H1 (cell line): ENCODE measurements around the gene WDR75. TPM values are rescaled to one million over a fixed set of nuclear protein-coding genes. Genes with fewer than 3 reads are reported as not detected.

Source experiments
- CHD1 ChIP-seq: IDR thresholded peaks from 2 replicates; pipeline ENCODE4 v1.6.1; 2012; ENCODE audit warnings: low read depth, low read length, improper control_type of control experiment
- KDM4A ChIP-seq: IDR thresholded peaks from one replicate; pipeline ENCODE4 v1.7.1; 2012; ENCODE audit warnings: low read depth, mild to moderate bottlenecking, moderate library complexity, low read length, inconsistent platforms; ENCODE audit not compliant: severe bottlenecking
- NRF1 ChIP-seq: IDR thresholded peaks from 2 replicates; pipeline ENCODE4 v1.6.1; 2011; ENCODE audit warnings: mild to moderate bottlenecking, low read depth, low read length, improper control_type of control experiment
- SRF ChIP-seq: IDR thresholded peaks from 2 replicates; pipeline ENCODE4 v1.6.1; 2011; ENCODE audit warnings: mild to moderate bottlenecking, low read depth, low read length, moderate library complexity
- TCF12 ChIP-seq: IDR thresholded peaks from 2 replicates; pipeline ENCODE4 v1.6.1; 2011; ENCODE audit warnings: low read depth, mild to moderate bottlenecking, low read length
- polyA plus RNA-seq, 7 experiments: library from polyadenylated mRNA; depleted of rRNA in 3 of 7; stranded (reverse) in 5 of 7; unstranded in 2 of 7; fragments of >200 nt in 5 of 7; fragments of 200-250 nt in 2 of 7; gene quantifications; 1 replicate in 5 of 7; 2 replicates in 1 of 7; 4 replicates in 1 of 7; pipeline versions ENCODE4 v1.2.1 to v1.2.3, GENCODE V29; 2011 to 2013; ENCODE audit warnings: missing spikeins in 2 of 7, mixed read lengths in 2 of 7
- total RNA-seq: library from RNA; stranded (reverse); fragmentation: NEBNext Ultra II Directional; extraction: Animal tissue kit (Norgen Biotek cat#: 25700); gene quantifications from 2 replicates; pipeline ENCODE4 v1.2.1, GENCODE V29; 2021

WDR75 gene
- total and polyA plus RNA-seq, 2 of the 8 experiments (the other 6 are each of a cell fraction or from before 2014, with no cell fraction given) = 26.9 to 77.1 TPM

- no peak for TF ChIP-seq NRF1
- TF ChIP-seq KDM4A = no peak
- TF ChIP-seq SRF = no peak
- no peak for TF ChIP-seq TCF12
- no peak for TF ChIP-seq CHD1
- TF ChIP-seq, all 59 proteins: peak for 2
Measured at GRCh38 chr2:189412330-189412953, 28.8 kb upstream of the WDR75 start (continued).
